WI38 (cell line): ENCODE data around the gene VGLL1.

ENCODE experiments used
- H3K4me3 ChIP-seq: 2 replicates; pipeline ENCODE4 v1.5.1; 2011; ENCODE audit warnings: low read depth, mild to moderate bottlenecking, control low read depth, low read length
- TF ChIP-seq, protein P1 (sequence below): IDR thresholded peaks from 2 replicates; pipeline ENCODE4 v1.5.1; 2012; ENCODE audit warnings: low read depth, mild to moderate bottlenecking, control low read depth, low read length

VGLL1 gene

GRCh38 chrX:136529795-136530194 lies 2.2 kb upstream of the VGLL1 start:
- TF ChIP-seq, protein P1, sequence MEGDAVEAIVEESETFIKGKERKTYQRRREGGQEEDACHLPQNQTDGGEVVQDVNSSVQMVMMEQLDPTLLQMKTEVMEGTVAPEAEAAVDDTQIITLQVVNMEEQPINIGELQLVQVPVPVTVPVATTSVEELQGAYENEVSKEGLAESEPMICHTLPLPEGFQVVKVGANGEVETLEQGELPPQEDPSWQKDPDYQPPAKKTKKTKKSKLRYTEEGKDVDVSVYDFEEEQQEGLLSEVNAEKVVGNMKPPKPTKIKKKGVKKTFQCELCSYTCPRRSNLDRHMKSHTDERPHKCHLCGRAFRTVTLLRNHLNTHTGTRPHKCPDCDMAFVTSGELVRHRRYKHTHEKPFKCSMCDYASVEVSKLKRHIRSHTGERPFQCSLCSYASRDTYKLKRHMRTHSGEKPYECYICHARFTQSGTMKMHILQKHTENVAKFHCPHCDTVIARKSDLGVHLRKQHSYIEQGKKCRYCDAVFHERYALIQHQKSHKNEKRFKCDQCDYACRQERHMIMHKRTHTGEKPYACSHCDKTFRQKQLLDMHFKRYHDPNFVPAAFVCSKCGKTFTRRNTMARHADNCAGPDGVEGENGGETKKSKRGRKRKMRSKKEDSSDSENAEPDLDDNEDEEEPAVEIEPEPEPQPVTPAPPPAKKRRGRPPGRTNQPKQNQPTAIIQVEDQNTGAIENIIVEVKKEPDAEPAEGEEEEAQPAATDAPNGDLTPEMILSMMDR: no peak
- H3K4me3 ChIP-seq: no peak overlapping the region

GRCh38 chrX:136534131-136534530 lies 2.1 kb downstream of the VGLL1 start:
- TF ChIP-seq, protein P1: no peak
- H3K4me3 ChIP-seq: no peak overlapping the region

DNA sequence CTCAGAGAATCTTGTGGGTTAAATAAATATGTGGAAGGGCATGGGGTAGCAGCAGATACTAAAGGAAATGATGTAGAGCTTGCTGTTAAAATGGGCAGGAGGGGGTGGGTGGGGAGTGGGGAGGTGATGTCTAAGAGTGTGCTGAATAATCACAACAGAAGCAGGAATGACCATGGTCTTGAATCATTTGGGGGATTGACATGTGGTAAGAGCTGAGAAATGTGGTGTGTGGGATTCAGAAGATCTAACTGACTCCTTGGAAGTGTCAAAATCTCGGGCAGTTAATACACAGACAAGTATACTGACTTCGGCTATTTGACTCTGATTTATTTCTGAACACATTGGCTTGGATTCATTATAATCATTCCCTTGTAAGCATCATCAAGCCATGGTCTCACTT lies 6.8 kb downstream of the VGLL1 start:
- no peak overlapping the region for H3K4me3 ChIP-seq
- TF ChIP-seq, protein P1: no peak

- no peak overlapping the region for H3K4me3 ChIP-seq
- TF ChIP-seq, protein P1: no peak
These were observed 8.2 kb downstream of the VGLL1 start for GRCh38 chrX:136540226-136540625.

GRCh38 chrX:136541294-136541693 lies 9.3 kb downstream of the VGLL1 start:
- H3K4me3 ChIP-seq: no peak overlapping the region
- TF ChIP-seq, protein P1: no peak

GRCh38 chrX:136542281-136542680 lies 10.3 kb downstream of the VGLL1 start:
- no peak overlapping the region for H3K4me3 ChIP-seq
- TF ChIP-seq, protein P1: no peak

GRCh38 chrX:136546371-136546781 lies 14.4 kb downstream of the VGLL1 start:
- H3K4me3 ChIP-seq: no peak overlapping the region
- TF ChIP-seq, protein P1: no peak
